BJ (cell line): Measurements from ENCODE around the gene MTUS2. TPM values are rescaled to one million over a fixed set of nuclear protein-coding genes. Genes with fewer than 3 reads are reported as not detected.
"Not testable (repeated sequence)": the region's sequence is repeated elsewhere in the genome, so short reads cannot be mapped to it uniquely, and the experiment has no call there.

ENCODE experiments used
- CTCF ChIA-PET: fragments of 350-600 bp; formaldehyde crosslinking; extraction: SDS; loops from one replicate; lab custom pipeline; 2021; ENCODE audit warnings: antibody characterized with exemption, inconsistent platforms; lab: Yijun Ruan, JAX
- POLR2A ChIA-PET: fragments of 300-600 bp; sonication (Branson Sonifier 250); formaldehyde crosslinking; extraction: SDS; loops from one replicate; lab custom pipeline; 2021; ENCODE audit warnings: antibody characterized with exemption; lab: Charles Lee
- DNase-seq: peaks from one replicate; pipeline ENCODE4 v3.0.0-alpha.2; 2011; ENCODE audit warnings: low read depth
- H3K27me3 ChIP-seq: 2 replicates; pipeline ENCODE4 v1.6.0; 2011; ENCODE audit warnings: low read length; ENCODE audit not compliant: control insufficient read depth, insufficient read depth
- H3K36me3 ChIP-seq: 2 replicates; pipeline ENCODE4 v1.5.1; 2011; ENCODE audit warnings: low read length; ENCODE audit not compliant: control insufficient read depth, insufficient read depth
- H3K4me3 ChIP-seq: 2 replicates; pipeline ENCODE4 v1.5.1; 2011; ENCODE audit warnings: low read depth, mild to moderate bottlenecking, control low read depth, low read length
- CTCF ChIP-seq: IDR thresholded peaks from 2 replicates; pipeline ENCODE4 v1.5.1; 2011; ENCODE audit warnings: low read depth, mild to moderate bottlenecking, control low read depth, inconsistent platforms, low read length, moderate library complexity; ENCODE audit not compliant: insufficient read depth
- polyA plus RNA-seq: library from polyadenylated mRNA; depleted of rRNA; stranded (reverse); fragments of >200 nt; gene quantifications from 2 replicates; pipeline ENCODE4 v1.2.3, GENCODE V29; 2011

Gene MTUS2
- polyA plus RNA-seq, 1 experiment, result 0.05 TPM

GRCh38 chr13:29324601-29325000 is 504.5 kb downstream of the MTUS2 start:
- Histone ChIP-seq H3K36me3 (no peaks in the 10 kb centered on the region), H3K4me3 (no peak overlapping the region), H3K27me3 (peaks cover 2% of the 10 kb centered on the region)
- TF ChIP-seq CTCF, result no peak
- DNase-seq, result no peak
- CTCF ChIA-PET, result interaction anchor here (0.5 kb wide), 1 partner anchor 38 kb away, joined by 3 read pairs; no protein-coding TSS in a partner anchor
- POLR2A ChIA-PET, result no interaction called here

- no peak overlapping the region for H3K4me3 ChIP-seq
- no peaks in the 10 kb centered on the region for H3K36me3 ChIP-seq
- POLR2A ChIA-PET, result no interaction called here
- no peak for TF ChIP-seq CTCF
- DNase-seq, result no peak
- no peaks in the 10 kb centered on the region for H3K27me3 ChIP-seq
- CTCF ChIA-PET, result interaction anchor here (1.3 kb wide), 1 partner anchor 10 kb away, joined by 5 read pairs; no protein-coding TSS in a partner anchor
Observed at GRCh38 chr13:29328501-29328900, 508.4 kb downstream of the MTUS2 start.

- CTCF ChIA-PET, result no interaction called here
- no peak for TF ChIP-seq CTCF
- POLR2A ChIA-PET, result no interaction called here
- H3K4me3 ChIP-seq, result no peak overlapping the region
- H3K27me3 ChIP-seq, result no peaks in the 10 kb centered on the region
- no peak for DNase-seq
- H3K36me3 ChIP-seq, result no peaks in the 10 kb centered on the region
Observed at GRCh38 chr13:29336356-29336755, 516.2 kb downstream of the MTUS2 start.

- Histone ChIP-seq H3K36me3 (no peaks in the 10 kb centered on the region), H3K27me3 (no peaks in the 10 kb centered on the region), H3K4me3 (no peak overlapping the region)
- no peak for TF ChIP-seq CTCF
- ChIA-PET CTCF (no interaction called here), POLR2A (no interaction called here)
- no peak for DNase-seq
Observed at GRCh38 chr13:29339386-29340272, 519.5 kb downstream of the MTUS2 start.

- H3K4me3 ChIP-seq, DNase-seq, H3K36me3 ChIP-seq, CTCF ChIA-PET, POLR2A ChIA-PET, H3K27me3 ChIP-seq: not testable (repeated sequence)
Observed at GRCh38 chr13:29345860-29346582, 525.9 kb downstream of the MTUS2 start.
